IPS DF 6.9 (cell line): ENCODE data around the gene BPIFB1.

Source experiments
- DNase-seq: peaks from one replicate; pipeline ENCODE4 v3.0.0-alpha.2; 2013; ENCODE audit warnings: low read depth, low spot score
- H3K27ac ChIP-seq: one replicate; pipeline ENCODE4 v1.5.1; 2013; ENCODE audit warnings: low read length, control low read depth
- H3K27me3 ChIP-seq: 2 replicates; pipeline ENCODE4 v1.6.1; 2013; ENCODE audit warnings: mild to moderate bottlenecking, low read length; ENCODE audit not compliant: control insufficient read depth, insufficient read depth
- H3K36me3 ChIP-seq: 2 replicates; pipeline ENCODE4 v1.6.1; 2013; ENCODE audit warnings: low read length; ENCODE audit not compliant: control insufficient read depth, insufficient read depth
- H3K4me1 ChIP-seq: 2 replicates; pipeline ENCODE4 v1.6.1; 2013; ENCODE audit warnings: low read length; ENCODE audit not compliant: control insufficient read depth, insufficient read depth
- H3K4me3 ChIP-seq: 2 replicates; pipeline ENCODE4 v1.5.1; 2013; ENCODE audit warnings: mild to moderate bottlenecking, low read length
- H3K9me3 ChIP-seq: 2 replicates; pipeline ENCODE4 v1.6.1; 2013; ENCODE audit warnings: low read length, inconsistent platforms; ENCODE audit not compliant: control insufficient read depth, insufficient read depth
- WGBS: extraction: QIAGEN DNeasy Blood & Tissue Kit; methylation state at CpG from one replicate; pipeline ENCODE4 v1.1.7; 2013; ENCODE audit warnings: mixed read lengths, missing lambda C conversion rate; ENCODE audit not compliant: insufficient read length, insufficient coverage; 5-methylcytosine and 5-hydroxymethylcytosine counted together

The BPIFB1 gene

GRCh38 chr20:33272155-33272873 lies 10.7 kb upstream of the BPIFB1 start:
- H3K36me3 ChIP-seq: no peaks in the 10 kb centered on the region
- no peaks in the 10 kb centered on the region for H3K9me3 ChIP-seq
- H3K27ac ChIP-seq: no peak overlapping the region
- no peak overlapping the region for H3K4me3 ChIP-seq
- H3K27me3 ChIP-seq: no peaks in the 10 kb centered on the region
- 0 out of 2 replicates have a peak, but pooled peaks cover 3% of the 10 kb centered on the region for H3K4me1 ChIP-seq
- no peak for DNase-seq
- WGBS: no CpG with 5 or more reads among the region's 10 CpGs

GRCh38 chr20:33273117-33273851 lies 9.7 kb upstream of the BPIFB1 start:
- no peak for DNase-seq
- Histone ChIP-seq H3K27ac (no peak overlapping the region), H3K4me3 (no peak overlapping the region), H3K9me3 (no peaks in the 10 kb centered on the region), H3K27me3 (no peaks in the 10 kb centered on the region), H3K4me1 (peaks cover 7% of the 10 kb centered on the region), H3K36me3 (no peaks in the 10 kb centered on the region)
- no CpG with 5 or more reads among the region's 13 CpGs for WGBS

DNA sequence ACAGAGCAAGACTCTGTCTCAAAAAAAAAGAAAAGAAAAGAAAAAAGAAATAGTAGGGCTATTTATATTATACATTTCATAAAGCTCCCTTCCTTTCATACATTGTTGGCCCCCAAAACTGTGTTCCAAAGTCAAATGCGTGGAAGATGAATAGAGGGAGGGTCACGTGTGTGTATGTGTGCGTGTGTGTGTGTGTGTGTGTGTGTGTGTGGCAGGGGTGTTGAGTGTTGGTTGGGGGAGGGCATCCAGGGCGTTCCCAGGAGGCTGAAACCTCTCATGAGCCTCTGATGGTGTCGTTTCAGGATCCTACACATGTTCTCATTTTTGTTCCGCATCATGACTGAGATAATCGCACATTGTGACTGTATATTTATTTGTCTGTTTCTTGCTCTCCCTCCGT lies 7.8 kb upstream of the BPIFB1 start:
- H3K9me3 ChIP-seq: no peaks in the 10 kb centered on the region
- H3K27ac ChIP-seq: no peak overlapping the region
- H3K36me3 ChIP-seq: no peaks in the 10 kb centered on the region
- no peak for DNase-seq
- peaks cover 7% of the 10 kb centered on the region for H3K4me1 ChIP-seq
- H3K27me3 ChIP-seq: no peaks in the 10 kb centered on the region
- H3K4me3 ChIP-seq: no peak overlapping the region
- whole genome bisulfite sequencing: no CpG with 5 or more reads among the region's 8 CpGs

DNA sequence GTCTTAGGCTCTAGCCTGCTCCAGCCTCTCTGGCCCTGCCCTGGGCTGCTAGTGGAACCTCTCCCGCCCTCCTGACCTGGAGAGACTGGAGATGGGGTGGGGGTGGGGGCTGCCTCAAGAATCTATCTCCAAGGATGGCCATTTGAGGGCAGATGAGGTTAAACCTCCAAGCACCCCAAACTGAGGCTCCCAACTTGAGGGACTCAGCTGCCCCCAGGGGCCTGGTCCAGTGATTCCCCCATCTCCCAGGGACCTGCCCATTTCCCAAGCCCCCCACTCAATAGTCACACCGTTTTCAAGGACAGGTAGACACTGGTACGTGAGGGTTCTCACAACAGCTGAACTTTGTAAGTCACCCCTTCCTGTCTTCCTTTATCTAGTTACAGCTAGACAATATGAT lies 7.1 kb upstream of the BPIFB1 start:
- no peaks in the 10 kb centered on the region for H3K36me3 ChIP-seq
- H3K4me3 ChIP-seq: no peak overlapping the region
- H3K27ac ChIP-seq: no peak overlapping the region
- H3K9me3 ChIP-seq: no peaks in the 10 kb centered on the region
- H3K4me1 ChIP-seq: peaks cover 7% of the 10 kb centered on the region
- no peaks in the 10 kb centered on the region for H3K27me3 ChIP-seq
- no CpG with 5 or more reads among the region's 3 CpGs for WGBS
- no peak for DNase-seq

DNA sequence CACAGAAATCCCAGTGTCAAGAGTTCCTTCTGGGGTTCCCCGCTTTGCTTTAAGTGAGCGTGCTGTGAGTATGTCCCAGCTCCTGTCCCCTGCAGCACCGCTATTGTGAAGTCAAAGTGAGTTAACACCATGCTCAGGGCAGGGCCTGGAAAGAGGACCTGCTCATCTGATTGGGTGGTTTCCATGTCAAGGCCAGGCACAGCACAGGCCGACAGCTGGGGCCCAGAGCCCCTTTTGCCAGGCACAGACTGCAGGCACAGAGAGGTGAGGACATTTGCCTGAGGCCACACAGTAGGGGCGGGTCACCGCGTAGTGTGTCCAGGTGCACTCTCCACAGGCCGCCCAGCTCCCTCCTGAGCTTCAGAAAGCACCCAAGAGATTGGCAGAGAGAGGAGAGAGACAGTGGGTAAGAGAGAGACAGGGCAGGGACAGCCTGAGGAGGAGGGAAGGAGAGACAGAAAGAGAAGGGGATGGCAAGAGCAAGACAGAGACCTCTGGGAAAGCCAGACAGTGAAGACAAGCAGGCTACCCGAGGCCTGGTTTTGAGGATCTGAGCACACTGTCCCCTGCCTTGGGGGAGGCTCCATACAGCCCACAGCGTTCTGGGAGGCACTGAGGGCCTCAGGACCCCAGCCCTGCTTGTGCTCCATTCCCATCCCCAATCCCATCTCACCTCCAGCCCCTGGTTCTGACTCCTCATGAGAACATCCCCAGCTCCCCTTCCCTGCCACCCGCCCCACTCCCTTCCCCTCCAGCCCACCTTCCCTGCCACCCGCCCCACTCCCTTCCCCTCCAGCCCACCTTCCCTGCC lies 6.5 kb upstream of the BPIFB1 start:
- Histone ChIP-seq H3K27me3 (no peaks in the 10 kb centered on the region), H3K9me3 (no peaks in the 10 kb centered on the region), H3K27ac (no peak overlapping the region), H3K4me3 (no peak overlapping the region), H3K4me1 (peaks cover 7% of the 10 kb centered on the region), H3K36me3 (no peaks in the 10 kb centered on the region)
- DNase-seq: no peak
- no CpG with 5 or more reads among the region's 12 CpGs for WGBS

GRCh38 chr20:33277471-33278441 lies 5.3 kb upstream of the BPIFB1 start:
- Histone ChIP-seq H3K27me3 (no peaks in the 10 kb centered on the region), H3K9me3 (no peaks in the 10 kb centered on the region), H3K4me1 (peaks cover 7% of the 10 kb centered on the region), H3K4me3 (no peak overlapping the region), H3K27ac (no peak overlapping the region), H3K36me3 (no peaks in the 10 kb centered on the region)
- no CpG with 5 or more reads among the region's 13 CpGs for WGBS
- DNase-seq: no peak

GRCh38 chr20:33278700-33279099 lies 4.3 kb upstream of the BPIFB1 start:
- no CpG with 5 or more reads among the region's 3 CpGs for WGBS
- no peaks in the 10 kb centered on the region for H3K36me3 ChIP-seq
- DNase-seq: no peak
- H3K4me3 ChIP-seq: no peak overlapping the region
- H3K4me1 ChIP-seq: peaks cover 7% of the 10 kb centered on the region
- no peaks in the 10 kb centered on the region for H3K27me3 ChIP-seq
- H3K9me3 ChIP-seq: no peaks in the 10 kb centered on the region
- H3K27ac ChIP-seq: no peak overlapping the region

DNA sequence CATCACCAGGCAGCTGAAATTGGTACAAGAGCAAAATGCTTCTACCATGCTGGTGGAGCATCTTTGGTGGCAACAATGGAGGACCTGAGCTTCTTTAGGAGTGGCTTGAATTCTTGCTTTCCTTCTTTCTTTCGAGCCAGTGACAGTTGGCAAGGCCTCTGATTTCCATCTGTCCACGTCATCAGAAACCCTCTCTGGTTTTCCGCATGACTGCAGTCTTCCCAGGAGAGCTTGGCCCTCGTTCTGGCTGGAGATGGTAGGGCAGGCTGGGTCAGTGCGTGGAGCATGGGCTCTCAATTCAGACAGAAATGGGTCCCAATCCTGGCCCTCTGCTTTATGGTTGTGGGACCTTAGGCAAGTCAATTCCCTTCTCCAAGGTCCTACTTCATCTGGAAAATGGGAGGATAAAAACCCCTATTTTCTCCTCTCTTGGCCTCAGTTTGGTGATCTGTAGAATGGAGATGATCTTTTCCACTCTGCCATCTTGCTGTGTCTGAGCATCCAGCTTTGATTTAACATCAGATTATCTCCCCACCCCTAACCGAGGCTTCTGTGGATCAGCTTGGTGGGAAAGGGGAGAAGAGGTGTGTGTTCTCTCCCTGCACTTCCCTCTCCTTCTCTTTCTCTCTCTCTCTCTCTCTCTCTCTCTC lies 3.6 kb upstream of the BPIFB1 start:
- Histone ChIP-seq H3K9me3 (no peaks in the 10 kb centered on the region), H3K36me3 (no peaks in the 10 kb centered on the region), H3K27ac (no peak overlapping the region), H3K4me1 (peaks cover 7% of the 10 kb centered on the region), H3K27me3 (no peaks in the 10 kb centered on the region), H3K4me3 (no peak overlapping the region)
- no CpG with 5 or more reads among the region's 6 CpGs for WGBS
- no peak for DNase-seq

DNA sequence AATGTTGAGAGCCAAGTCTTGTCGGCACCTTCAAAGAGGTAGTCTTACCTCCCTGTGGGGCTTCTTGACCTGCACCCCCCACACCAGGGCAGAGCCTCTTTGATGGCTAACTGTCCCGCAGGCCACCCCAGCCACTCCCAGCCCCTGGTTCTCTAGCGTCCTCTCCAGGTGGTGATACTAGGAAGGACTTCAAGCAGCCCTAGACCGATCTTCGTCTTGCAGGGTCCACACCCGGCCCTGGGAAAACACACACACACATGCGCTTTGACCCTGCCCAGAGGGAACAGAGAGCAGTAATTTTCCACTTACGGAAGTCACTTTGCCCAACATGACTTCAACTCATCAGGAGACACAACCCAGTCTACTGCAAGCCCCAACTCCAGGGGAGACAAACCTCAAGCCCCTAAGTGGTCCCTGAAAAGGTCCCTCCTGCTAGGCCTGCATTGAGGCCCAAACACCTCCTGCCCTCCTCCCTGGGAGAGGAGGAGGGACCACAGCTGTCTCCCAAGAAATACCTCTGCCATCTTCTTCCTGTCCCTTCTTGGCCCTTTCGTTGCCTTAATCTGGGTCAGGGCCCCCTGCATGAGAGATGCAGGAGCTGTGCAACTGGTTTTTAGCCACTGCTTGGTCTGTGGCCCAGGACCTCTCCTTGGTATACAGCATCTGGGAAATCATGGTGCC lies 2.9 kb upstream of the BPIFB1 start:
- no peak overlapping the region for H3K27ac ChIP-seq
- no peak overlapping the region for H3K4me3 ChIP-seq
- DNase-seq: no peak
- no peaks in the 10 kb centered on the region for H3K9me3 ChIP-seq
- WGBS: no CpG with 5 or more reads among the region's 9 CpGs
- no peaks in the 10 kb centered on the region for H3K27me3 ChIP-seq
- no peaks in the 10 kb centered on the region for H3K36me3 ChIP-seq
- peaks cover 7% of the 10 kb centered on the region for H3K4me1 ChIP-seq
